Measurements from ENCODE around the gene EXOC2. TPM values are rescaled to one million over a fixed set of nuclear protein-coding genes. Genes with fewer than 3 reads are reported as not detected.

EXOC2 gene
- total and polyA plus RNA-seq, 2 of the 13 experiments (the other 11 are each of a cell fraction or from before 2014, with no cell fraction given) = 12.6 to 22.9 TPM

- TF ChIP-seq ZNF883 (CRISPR knock-in tag; IDR thresholded peaks at IDR 0.05; ENCODE audit: not compliant biosample characterization) = peak; percentile 79
- peak; percentile 83 for TF ChIP-seq PATZ1 (CRISPR knock-in tag; IDR thresholded peaks at IDR 0.05)
- peak; percentile 29; the same call in 1 of the 2 replicates for TF ChIP-seq ZNF598 (CRISPR knock-in tag; IDR thresholded peaks at IDR 0.05; ENCODE audit: borderline replicate concordance)
- TF ChIP-seq ZNF563 (CRISPR knock-in tag; IDR thresholded peaks at IDR 0.05) = peak; percentile 80
- TF ChIP-seq, protein P1, sequence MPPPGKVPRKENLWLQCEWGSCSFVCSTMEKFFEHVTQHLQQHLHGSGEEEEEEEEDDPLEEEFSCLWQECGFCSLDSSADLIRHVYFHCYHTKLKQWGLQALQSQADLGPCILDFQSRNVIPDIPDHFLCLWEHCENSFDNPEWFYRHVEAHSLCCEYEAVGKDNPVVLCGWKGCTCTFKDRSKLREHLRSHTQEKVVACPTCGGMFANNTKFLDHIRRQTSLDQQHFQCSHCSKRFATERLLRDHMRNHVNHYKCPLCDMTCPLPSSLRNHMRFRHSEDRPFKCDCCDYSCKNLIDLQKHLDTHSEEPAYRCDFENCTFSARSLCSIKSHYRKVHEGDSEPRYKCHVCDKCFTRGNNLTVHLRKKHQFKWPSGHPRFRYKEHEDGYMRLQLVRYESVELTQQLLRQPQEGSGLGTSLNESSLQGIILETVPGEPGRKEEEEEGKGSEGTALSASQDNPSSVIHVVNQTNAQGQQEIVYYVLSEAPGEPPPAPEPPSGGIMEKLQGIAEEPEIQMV (CRISPR knock-in tag; IDR thresholded peaks at IDR 0.05; ENCODE audit: low read depth) = 0 out of 2 replicates have a peak, but pooled peaks have one; percentile 81
- peak; percentile 78 for TF ChIP-seq ZKSCAN8 (CRISPR knock-in tag; IDR thresholded peaks at IDR 0.05; ENCODE audit: borderline replicate concordance)
- TF ChIP-seq FOXK2 (IDR thresholded peaks at IDR 0.05) = no peak
- peak; percentile 49; the same call in 1 of the 2 replicates for TF ChIP-seq PREB (CRISPR knock-in tag; IDR thresholded peaks at IDR 0.05)
- TF ChIP-seq, protein P2, sequence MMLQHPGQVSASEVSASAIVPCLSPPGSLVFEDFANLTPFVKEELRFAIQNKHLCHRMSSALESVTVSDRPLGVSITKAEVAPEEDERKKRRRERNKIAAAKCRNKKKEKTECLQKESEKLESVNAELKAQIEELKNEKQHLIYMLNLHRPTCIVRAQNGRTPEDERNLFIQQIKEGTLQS (CRISPR knock-in tag; IDR thresholded peaks at IDR 0.05) = peak; percentile 66
- peak; percentile 96 for TF ChIP-seq TSC22D2 (CRISPR knock-in tag; IDR thresholded peaks at IDR 0.05; ENCODE audit: borderline replicate concordance)
- TF ChIP-seq TARDBP (CRISPR knock-in tag; IDR thresholded peaks at IDR 0.05) = peak; percentile 95
- no peak for TF ChIP-seq TEAD2 (CRISPR knock-in tag; IDR thresholded peaks at IDR 0.05)
- TF ChIP-seq ZNF331 (CRISPR knock-in tag; IDR thresholded peaks at IDR 0.05) = peak; percentile 96
- peak; percentile 48; the same call in 1 of the 2 replicates for TF ChIP-seq ZNF547 (CRISPR knock-in tag; IDR thresholded peaks at IDR 0.05)
- peak; percentile 72; the same call in 1 of the 2 replicates for TF ChIP-seq TFE3 (CRISPR knock-in tag; IDR thresholded peaks at IDR 0.05)
- TF ChIP-seq SNRNP70 (IDR thresholded peaks at IDR 0.05; ENCODE audit: low read depth, low read length) = no peak
Observed at GRCh38 chr6:692858-693722, at the start of gene EXOC2 (continued).

All from HepG2 (cell line).